CD4-positive, alpha-beta T cell treated with Interleukin-10 for 1 hour (primary cell): ENCODE results near the gene ZCRB1.

Experiments used
- DNase-seq: peaks from one replicate; pipeline ENCODE4 v3.0.0-alpha.2; 2020

Gene ZCRB1

GRCh38 chr12:42326541-42327226, 790 bp upstream of the ZCRB1 start:
- peak; percentile 30 for DNase-seq

GRCh38 chr12:42325326-42325652, 605 bp downstream of the ZCRB1 start:
- DNase-seq = no peak

GRCh38 chr12:42323856-42324255, 2.0 kb downstream of the ZCRB1 start:
- DNase-seq = no peak

- DNase-seq = no peak
These were observed 3.3 kb downstream of the ZCRB1 start for GRCh38 chr12:42322567-42322966.

GRCh38 chr12:42320796-42321195, 5.1 kb downstream of the ZCRB1 start:
- DNase-seq = no peak

- no peak for DNase-seq
These were observed 10.8 kb downstream of the ZCRB1 start for GRCh38 chr12:42315108-42315507.

- no peak for DNase-seq
These were observed 15.9 kb downstream of the ZCRB1 start for GRCh38 chr12:42309996-42310395.

GRCh38 chr12:42308390-42308789, 17.5 kb downstream of the ZCRB1 start:
- DNase-seq = no peak

- no peak for DNase-seq
These were observed 19.6 kb downstream of the ZCRB1 start for GRCh38 chr12:42306297-42306696.

- peak; percentile 34 for DNase-seq
These were observed 26.2 kb downstream of the ZCRB1 start for GRCh38 chr12:42299392-42300308.

- no peak for DNase-seq
These were observed 27.0 kb downstream of the ZCRB1 start for GRCh38 chr12:42298887-42299286.

- DNase-seq = peak; percentile 25
These were observed 29.3 kb downstream of the ZCRB1 start for GRCh38 chr12:42296503-42297109.

- no peak for DNase-seq
These were observed 34.2 kb downstream of the ZCRB1 start for GRCh38 chr12:42291680-42292079.

GRCh38 chr12:42288544-42288943, 37.4 kb downstream of the ZCRB1 start:
- no peak for DNase-seq

GRCh38 chr12:42286741-42287140, 39.2 kb downstream of the ZCRB1 start:
- no peak for DNase-seq

GRCh38 chr12:42285431-42285830, 40.5 kb downstream of the ZCRB1 start:
- DNase-seq = no peak

GRCh38 chr12:42284876-42285275, 41.0 kb downstream of the ZCRB1 start:
- DNase-seq = no peak

- no peak for DNase-seq
These were observed 41.7 kb downstream of the ZCRB1 start for GRCh38 chr12:42284157-42284556.

- no peak for DNase-seq
These were observed 42.2 kb downstream of the ZCRB1 start for GRCh38 chr12:42283739-42284138.

- DNase-seq = no peak
These were observed 43.6 kb downstream of the ZCRB1 start for GRCh38 chr12:42282294-42282693.

- no peak for DNase-seq
These were observed 44.0 kb downstream of the ZCRB1 start for GRCh38 chr12:42281844-42282243.

GRCh38 chr12:42281278-42281677, 44.6 kb downstream of the ZCRB1 start:
- DNase-seq = no peak

GRCh38 chr12:42278128-42278510, 47.8 kb downstream of the ZCRB1 start:
- no peak for DNase-seq
